Hematopoietic multipotent progenitor cell treated with erythropoietin and hydrocortisone succinate and interleukin-3 and kit ligand, for 8 days (in vitro differentiated cells): ENCODE data around the gene NKAIN2.
"Not testable (repeated sequence)": the region's sequence is repeated elsewhere in the genome, so short reads cannot be mapped to it uniquely, and the experiment has no call there.

Source experiments
- DNase-seq: peaks from one replicate; pipeline ENCODE4 v3.0.0-alpha.2; 2015

NKAIN2 gene

GRCh38 chr6:124535746-124536145, 732.1 kb downstream of the NKAIN2 start:
- DNase-seq = no peak

DNA sequence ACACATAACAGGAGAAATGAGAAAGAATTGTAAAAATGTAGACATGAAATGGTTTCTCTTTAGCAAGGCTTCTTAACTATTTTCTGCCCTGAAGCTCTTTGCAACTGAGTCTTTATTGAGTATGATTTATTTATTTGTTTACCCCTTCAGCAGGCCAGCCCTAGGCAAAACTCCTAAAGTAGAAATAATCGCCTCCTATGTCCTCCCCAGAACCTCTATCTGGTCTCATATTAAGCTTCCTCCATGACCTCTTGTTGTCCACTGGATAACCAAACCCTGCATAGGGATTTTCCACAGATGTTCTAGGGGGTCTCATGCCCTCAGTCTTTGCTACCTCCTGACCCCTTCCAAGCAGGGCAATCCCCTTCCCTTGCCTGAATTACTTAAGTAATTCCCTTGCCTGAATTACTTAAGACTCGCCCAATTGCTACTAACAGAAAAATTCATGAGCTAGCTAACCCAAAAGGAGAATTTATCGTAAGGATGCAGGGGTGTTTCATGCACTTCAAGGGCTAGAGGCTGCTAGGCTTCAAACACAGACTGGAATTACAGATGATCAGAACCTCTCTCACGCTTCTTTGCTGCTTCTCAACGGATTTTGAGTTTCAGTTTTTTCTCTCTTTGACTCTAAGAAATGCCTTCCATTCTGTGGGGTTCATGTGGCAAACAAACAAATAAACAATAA, 732.6 kb downstream of the NKAIN2 start:
- no peak for DNase-seq

DNA sequence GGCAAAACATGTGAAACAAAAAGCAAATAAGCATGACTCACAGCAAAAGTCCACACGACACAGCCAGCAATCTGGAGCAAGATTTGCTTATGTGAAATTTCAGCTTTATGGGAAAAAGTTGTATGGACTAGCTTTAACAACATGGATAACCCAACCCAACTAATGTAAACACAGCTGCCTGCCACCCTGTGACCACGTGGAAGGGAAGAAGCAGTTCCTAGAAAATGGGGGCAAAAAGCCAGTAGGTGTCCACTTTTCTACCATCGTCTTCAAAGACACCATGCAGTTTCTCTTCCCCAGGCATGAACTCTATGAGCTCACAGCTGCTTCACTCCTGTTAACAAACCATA, 733.2 kb downstream of the NKAIN2 start:
- DNase-seq = no peak

DNA sequence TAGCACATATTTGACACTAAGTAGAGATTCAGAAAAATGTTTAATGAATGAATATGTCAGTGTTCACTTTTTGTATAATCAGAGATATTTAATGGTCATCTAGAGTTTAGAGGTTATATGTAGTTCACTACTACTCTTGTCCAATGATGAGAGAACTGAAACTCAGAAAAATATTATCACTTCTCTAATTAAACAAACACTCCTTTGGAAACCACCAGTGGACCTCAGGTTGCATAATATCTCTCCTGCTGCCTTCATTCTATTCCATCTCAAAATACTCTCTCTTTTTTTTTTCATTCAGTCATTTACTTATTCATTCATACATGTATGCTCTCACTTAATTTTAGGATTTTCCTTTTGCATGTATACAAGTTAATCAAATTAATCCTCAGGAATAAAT, 735.4 kb downstream of the NKAIN2 start:
- DNase-seq = no peak

DNA sequence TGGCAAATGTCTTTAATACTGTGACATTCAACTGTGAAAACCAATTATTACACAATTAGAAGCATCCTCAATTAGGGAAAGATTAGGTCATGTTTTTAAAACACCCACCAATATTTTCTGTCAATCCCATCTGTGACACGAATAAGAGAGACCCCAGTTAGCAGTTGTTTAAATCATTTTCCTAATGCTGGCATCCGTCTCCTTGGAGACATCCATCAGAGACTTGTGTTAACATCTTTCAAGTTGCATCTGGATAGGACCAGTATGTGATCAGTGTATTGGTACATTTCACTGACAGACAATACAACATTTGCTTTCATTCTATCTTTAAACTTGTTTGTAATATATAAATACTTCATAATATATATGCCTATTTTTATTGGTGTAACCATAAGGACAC, 737.9 kb downstream of the NKAIN2 start:
- no peak for DNase-seq

GRCh38 chr6:124546601-124547000, 742.9 kb downstream of the NKAIN2 start:
- no peak for DNase-seq

GRCh38 chr6:124551711-124552233, 748.1 kb downstream of the NKAIN2 start:
- no peak for DNase-seq

DNA sequence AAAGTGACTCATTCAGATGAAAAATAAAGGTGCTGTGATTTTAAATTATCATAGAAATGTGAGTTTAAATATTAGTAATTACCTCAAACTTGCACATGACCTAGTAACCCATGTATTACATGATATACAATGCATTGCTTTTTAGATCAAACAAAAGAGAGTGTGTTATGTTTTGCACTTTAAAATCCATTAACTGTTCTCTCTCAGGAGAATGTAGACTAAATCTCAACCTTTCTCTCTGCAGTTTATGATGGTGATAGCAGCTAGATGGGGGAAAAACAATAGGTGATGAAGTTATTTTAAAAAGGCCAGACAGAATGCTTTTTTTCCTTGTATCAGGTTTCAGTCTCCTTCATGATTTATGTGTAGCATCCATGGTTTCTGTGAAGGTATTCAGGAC, 754.2 kb downstream of the NKAIN2 start:
- DNase-seq = no peak

- DNase-seq = not testable (repeated sequence)
Observed at GRCh38 chr6:124560078-124560477, 756.4 kb downstream of the NKAIN2 start.

DNA sequence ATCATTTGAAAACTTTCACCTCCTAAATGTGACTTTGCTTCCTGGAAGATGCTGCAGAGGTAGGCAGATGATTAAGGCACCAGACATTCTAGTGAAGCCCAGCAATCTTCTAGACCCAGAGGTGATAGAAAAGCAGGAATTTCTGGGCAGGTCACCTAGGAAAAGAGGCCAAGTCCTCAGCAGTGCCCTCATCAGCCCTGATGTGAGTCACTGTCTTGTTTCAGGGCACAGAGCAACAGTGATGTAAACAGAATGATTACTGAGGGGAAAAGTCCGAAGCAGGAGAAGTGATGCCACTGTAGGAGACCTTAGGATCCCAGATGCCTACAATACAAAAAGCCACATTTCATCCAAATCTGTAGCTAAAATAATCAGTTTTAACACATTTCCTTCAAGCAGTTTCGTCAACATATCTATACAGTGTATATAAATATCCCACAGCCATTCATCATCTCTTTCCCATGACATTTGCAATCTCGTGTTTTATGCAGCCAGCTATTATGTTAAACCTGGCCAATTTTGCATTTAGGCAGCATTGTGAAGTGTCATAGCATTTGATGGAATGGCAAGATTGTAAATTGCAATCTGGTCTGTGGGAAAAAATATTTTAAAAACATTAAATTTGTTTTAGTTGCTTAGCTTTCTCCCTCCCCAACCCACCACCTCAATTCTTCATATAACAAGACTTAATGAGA, 757.4 kb downstream of the NKAIN2 start:
- no peak for DNase-seq

- DNase-seq = no peak
Observed at GRCh38 chr6:124561635-124562130, 758.0 kb downstream of the NKAIN2 start.

- DNase-seq = not testable (repeated sequence)
Observed at GRCh38 chr6:124564125-124564524, 760.5 kb downstream of the NKAIN2 start.

GRCh38 chr6:124567401-124567800, 763.7 kb downstream of the NKAIN2 start:
- DNase-seq = no peak

DNA sequence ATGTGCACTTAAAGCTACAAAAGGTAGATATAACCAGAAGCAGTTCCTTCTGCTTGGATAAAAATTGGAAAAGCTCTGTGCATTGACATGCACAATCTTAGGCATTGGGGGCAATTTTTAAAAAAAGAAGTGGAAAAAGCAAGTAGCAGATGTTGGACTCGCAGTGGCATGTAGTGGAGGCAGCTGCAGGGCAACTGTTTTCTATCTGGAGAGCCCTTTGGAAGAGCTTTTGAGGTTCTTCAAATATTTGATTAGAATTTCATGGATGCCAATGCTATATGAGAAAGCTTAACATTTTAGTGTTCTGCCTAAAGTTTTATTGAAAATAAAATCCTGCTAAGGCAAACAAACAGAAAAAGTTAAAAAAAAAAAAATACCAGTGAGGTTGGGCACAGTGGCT, 770.3 kb downstream of the NKAIN2 start:
- DNase-seq = no peak

GRCh38 chr6:124577734-124578281, 774.1 kb downstream of the NKAIN2 start:
- no peak for DNase-seq

DNA sequence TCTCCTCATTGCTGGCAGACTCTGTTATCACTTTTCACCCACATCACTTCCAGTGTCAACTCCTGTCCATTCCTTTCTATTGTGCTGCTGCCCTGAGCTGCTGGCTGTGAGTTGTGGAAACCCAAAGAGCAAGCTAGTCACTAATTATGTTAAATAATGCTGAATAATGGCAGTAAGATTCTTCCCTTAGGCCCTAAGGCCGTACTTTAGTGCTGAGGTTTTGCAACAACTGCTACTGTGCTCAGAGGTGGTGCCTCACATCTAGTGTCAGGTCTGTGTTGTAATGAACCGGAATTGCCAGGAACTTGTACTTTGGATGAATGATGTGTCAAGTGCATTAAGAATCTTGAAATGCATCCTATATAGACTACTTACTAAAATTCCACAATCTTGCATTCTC, 786.3 kb downstream of the NKAIN2 start:
- DNase-seq = no peak

GRCh38 chr6:124599656-124600055, 796.0 kb downstream of the NKAIN2 start:
- DNase-seq = no peak

- no peak for DNase-seq
Observed at GRCh38 chr6:124604719-124605118, 801.1 kb downstream of the NKAIN2 start.

- no peak for DNase-seq
Observed at GRCh38 chr6:124607119-124607627, 803.5 kb downstream of the NKAIN2 start.

DNA sequence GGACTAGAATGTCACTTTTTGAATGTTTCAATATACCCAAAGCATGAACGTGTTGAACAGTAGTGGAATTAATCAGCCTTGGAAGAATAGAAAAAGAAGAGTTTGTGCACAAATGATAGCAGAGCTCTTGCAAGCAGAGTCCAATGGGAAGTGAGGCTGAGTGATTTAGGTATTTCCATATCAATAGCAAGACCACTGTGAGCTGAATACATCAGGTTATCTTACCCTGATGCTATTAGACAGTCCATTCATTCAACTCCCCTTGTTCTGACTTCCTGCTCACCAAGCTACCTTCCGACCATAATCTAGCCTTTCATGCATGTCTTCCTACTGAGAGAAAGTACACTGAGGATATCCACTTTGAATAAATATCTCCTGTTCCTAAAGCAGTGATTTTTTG, 809.4 kb downstream of the NKAIN2 start:
- no peak for DNase-seq

DNA sequence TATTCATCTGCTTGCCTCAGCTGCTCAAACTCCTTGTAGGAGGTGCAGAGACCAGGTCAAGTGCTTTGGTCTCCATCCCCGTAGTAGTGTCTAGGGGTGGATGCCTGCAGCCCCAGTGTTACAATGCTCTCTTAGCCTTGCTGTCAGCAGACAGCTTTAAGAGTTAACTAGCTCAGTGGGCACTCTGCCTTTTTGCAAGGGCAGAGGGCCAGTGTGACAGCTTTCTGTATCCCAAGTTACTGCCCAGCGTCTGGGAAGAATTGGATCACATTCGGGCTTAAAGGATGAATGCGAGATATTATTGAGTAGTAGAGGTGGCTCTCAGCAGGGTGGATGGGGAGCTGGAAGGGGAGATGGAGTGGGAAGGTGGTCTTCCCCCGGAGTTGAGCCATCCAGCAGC, 818.7 kb downstream of the NKAIN2 start:
- DNase-seq = no peak

DNA sequence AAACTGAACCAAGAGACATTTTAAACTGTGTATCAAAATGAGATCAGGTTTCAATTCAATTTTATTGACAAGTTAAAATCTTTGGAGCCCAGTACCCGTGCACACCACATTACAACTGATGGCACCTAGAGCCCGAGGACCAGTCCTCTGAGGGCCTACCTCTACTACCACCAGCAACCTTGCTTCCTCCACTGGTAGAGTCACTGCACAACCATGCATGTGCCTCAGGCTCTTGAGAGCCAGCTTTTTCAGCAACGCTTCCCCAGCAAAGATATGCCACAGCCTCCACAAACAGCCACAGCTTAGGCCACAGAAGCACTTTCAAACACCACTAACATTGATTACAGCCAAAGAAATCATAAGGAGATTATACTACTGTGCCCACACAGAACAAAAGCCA, 830.0 kb downstream of the NKAIN2 start:
- DNase-seq = no peak

DNA sequence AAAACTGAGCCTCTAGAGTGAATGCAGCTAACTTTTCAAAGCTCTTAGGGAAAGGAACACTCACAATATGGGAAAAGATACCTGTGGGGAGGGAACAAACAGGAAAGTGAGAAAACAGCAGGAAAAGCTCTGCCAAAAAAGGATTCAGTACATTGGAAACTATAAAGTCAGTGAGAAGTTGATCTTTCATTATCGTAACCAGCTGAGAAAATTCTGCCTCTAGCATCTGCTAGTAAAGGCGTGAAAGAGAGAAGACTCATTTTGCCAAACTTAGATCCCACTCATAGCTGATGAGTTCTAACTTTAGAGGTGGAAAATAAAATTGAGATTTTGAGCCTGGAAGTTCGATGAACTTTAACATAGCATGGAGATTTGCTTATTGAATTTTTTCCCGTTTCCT, 836.8 kb downstream of the NKAIN2 start:
- no peak for DNase-seq

DNA sequence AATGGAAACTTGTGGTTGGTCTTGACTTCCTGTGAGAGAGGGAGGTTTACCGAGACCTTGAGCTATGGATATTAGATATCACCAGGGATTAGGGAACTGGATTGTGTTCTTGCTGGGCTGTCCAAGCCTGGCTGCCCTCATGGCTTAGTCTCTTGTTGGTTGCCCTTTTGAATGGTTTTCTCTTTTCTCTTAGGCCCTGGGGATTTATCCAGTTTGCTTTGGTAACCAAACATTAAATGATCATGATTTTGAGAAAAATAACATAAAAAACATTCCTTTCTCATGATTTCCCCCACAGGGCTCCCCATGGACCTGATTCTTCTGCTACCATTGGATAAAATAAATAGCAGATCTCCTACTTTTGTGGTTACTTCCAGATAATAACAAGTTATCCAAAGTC, 852.2 kb downstream of the NKAIN2 start:
- DNase-seq = no peak
